NCI-H1048 (cell line): ENCODE results near the gene DNAJB4.
A peak's percentile ranks its signal among the peaks of the same experiment; 100 is the strongest.
"Not testable (repeated sequence)": the region's sequence is repeated elsewhere in the genome, so short reads cannot be mapped to it uniquely, and the experiment has no call there.

Experiments used
- DNase-seq: peaks from one replicate; lab custom pipeline; 2025; lab: John Stamatoyannopoulos, UW

Gene DNAJB4

DNA sequence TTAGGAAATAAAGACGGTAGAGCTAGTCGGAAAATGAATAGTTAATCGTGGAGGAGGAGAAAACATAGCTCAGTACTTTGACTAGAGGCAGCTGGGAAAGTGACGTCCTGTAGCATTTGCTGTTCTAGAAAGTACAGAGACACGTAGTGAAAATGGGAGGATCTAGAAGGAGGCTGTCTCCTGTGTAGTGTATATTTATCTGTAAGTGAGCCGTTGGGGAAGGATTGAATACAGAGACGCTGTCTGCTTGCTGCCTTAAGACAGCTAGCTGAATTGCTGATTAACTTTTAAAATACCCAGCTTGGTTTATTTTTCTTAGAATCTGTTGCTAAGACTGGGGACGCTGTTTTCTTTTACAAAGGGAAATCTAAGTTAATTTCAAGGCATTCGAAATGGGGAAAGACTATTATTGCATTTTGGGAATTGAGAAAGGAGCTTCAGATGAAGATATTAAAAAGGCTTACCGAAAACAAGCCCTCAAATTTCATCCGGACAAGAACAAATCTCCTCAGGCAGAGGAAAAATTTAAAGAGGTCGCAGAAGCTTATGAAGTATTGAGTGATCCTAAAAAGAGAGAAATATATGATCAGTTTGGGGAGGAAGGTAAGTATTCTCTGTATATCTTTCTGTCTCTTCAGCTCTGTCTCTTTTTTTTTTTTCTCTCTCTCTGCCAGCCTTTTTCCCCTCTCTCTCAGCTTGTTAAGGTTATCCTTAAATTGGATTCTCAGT lies at the start of gene DNAJB4:
Gene DNAJB4 (plus strand): TSS at position 221 of the 729 bp plus-strand sequence. CDS start 172 bp downstream, at position 393.
- DNase-seq: peak; percentile 78

- DNase-seq: no peak
These were observed 49.0 kb upstream of the DNAJB4 start for GRCh38 chr1:77955709-77956108.

- DNase-seq: no peak
These were observed 48.3 kb upstream of the DNAJB4 start for GRCh38 chr1:77956464-77956863.

GRCh38 chr1:77958391-77958790 lies 46.3 kb upstream of the DNAJB4 start:
- DNase-seq: no peak

- DNase-seq: no peak
These were observed 45.9 kb upstream of the DNAJB4 start for GRCh38 chr1:77958850-77959249.

GRCh38 chr1:77961392-77961791 lies 43.3 kb upstream of the DNAJB4 start:
- DNase-seq: no peak

DNA sequence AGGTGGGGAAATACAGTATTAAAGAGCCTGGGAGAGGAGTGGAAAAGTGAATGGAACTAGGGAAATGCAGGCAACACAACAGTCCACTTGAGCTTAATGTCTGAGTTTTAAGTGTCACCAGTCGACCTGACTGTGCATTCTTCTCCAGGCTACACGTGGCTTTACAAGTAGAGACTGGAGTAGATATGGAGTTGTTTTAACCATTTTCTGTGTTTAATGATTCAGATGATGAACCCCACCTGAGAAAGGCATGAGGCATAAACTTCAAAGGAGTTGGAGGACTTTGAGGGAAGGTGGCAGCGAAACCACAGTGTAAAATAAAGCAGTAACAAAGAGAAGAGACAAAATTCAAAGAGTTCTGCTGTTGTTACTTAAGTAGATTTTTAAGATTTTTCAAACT lies 38.4 kb upstream of the DNAJB4 start:
- no peak for DNase-seq

- no peak for DNase-seq
These were observed 34.5 kb upstream of the DNAJB4 start for GRCh38 chr1:77970192-77970591.

DNA sequence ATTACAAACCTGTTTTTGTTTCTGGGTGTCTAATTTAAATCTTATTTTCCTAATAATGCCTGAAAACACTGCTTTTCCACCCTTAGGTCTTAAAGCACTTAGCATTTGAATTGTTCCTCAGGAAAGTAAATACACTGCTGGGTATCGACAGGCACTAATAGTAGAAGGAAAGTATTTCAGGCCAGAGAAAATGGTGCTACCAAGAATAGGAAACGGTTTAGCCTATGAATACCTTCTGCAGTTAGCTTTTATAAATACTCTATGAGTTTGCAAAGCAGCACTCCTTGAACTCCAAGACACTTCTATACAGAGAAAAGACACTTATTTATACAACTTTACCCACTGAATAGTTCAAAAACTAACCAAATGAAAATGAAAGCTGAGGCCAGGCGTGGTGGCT lies 32.7 kb upstream of the DNAJB4 start:
- no peak for DNase-seq

GRCh38 chr1:77975386-77975785 lies 29.4 kb upstream of the DNAJB4 start:
- no peak for DNase-seq

- no peak for DNase-seq
These were observed 28.8 kb upstream of the DNAJB4 start for GRCh38 chr1:77975907-77976306.

DNA sequence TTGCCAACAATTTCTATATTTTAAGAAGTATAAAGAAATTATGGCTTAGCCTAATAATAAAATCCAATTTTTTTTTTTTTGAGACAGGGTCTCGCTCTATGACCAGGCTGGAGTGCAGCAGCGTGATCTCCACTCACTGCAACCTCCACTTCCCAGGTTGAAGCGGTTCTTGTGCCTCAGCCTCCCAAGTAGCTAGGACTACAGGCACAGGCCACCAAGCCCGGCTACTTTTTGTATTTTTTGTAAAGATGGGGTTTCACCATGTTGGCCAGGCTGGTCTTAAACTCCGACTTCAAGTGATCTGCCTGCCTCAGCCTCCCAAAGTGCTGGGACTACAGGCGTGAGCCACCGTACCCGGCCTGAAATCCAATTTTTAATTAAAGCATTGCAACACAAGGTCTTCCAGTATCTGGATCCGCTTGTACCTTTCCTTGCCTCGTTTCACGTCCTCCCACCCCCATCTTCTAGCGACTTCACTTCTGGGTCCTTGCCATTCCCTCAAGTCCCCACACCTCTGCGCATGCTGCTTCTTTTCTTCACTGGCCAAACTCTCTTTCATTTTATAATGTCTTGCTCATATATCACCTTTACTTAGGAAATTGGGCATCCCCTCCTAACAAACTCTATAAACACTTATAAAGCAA lies 28.2 kb upstream of the DNAJB4 start:
- DNase-seq: no peak

- DNase-seq: no peak
These were observed 26.8 kb upstream of the DNAJB4 start for GRCh38 chr1:77977989-77978292.

GRCh38 chr1:77978293-77978968 lies 26.3 kb upstream of the DNAJB4 start:
- peak; percentile 90 for DNase-seq

DNA sequence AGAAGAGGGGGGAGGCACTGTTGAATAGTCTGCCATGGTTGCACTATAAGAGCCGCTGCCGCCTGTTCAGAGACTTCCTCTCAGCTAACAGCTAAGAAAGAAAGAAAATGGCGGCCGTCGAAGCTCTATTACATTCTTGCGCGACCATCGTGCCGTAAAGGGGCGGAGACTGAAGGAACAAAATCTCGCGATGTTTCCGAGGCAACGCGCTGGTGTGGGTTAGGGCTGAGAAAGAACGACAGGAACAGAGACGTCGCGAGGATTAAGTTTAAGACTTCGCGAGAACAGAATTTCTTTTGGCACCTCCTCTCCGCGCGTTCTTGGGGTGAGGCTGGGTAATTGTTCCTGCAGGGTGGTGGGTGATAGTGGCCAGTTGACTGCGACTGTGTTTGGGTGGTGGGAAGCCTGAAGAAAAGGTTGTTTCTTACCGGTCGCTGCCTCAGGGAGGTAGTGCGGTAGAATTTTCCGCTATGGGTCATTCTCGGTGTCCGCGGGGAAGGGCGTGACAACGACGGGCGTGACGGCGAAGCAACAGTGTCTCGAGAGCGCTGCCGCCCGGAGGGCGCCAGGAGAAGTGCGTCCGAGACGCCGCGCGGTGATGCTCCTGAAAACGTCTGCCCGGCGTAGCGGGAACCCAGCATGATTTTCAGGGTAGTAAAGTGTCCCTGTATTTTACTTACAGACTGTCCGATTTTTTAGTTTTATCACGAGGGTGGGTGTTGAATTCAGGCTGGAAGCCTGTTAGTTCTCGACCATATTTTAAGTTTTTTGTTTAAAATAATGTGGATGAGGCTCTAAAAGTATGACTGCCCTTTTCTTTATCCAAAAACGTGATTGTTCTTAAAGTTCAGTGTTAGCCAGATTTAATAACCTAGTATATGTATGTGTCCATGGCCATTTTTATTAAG lies 25.5 kb upstream of the DNAJB4 start, which contains the start of gene FUBP1:
Gene FUBP1 (minus strand): TSS at position 104 of the 908 bp plus-strand sequence. CDS start 68 bp downstream, at position 36.
- DNase-seq: peak; percentile 94

- DNase-seq: not testable (repeated sequence)
These were observed 21.3 kb upstream of the DNAJB4 start for GRCh38 chr1:77983352-77983996.

DNA sequence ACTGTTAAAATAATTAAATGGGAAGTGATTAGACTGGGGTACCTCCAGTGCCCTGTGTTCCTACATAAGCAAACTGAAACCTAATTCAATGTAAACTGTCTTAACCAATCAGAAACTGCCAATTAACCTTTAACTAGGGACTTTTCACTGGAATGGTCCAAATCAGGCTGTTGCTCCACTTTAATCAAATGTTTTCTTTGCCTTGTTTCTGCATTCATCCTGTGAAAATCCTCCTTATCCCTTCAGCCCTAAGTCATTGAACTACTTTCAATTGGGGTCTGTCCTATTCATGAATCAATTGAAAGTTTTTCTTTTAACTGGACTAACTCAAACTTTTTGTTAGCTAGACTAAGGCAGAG lies 20.8 kb upstream of the DNAJB4 start:
- DNase-seq: no peak

- no peak for DNase-seq
These were observed 20.1 kb upstream of the DNAJB4 start for GRCh38 chr1:77984629-77985028.

- no peak for DNase-seq
These were observed 17.9 kb upstream of the DNAJB4 start for GRCh38 chr1:77986810-77987209.

DNA sequence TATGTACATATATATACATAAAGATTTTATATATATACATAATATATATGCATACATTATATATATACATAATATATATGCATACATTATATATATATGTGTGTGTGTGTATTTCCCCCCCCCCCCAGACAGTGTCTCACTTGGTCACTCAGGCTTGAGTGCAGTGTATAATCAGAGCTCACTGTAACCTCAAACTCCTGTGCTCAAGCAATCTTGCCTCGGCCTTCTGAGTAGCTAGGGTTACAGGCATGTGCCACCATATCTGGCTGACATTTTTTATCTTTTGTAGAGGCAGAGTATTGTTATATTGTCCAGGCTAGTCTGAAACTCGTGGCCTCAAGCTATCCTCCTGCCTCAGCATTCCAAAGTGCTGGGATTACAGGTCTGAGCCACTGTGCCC lies 16.8 kb upstream of the DNAJB4 start:
- no peak for DNase-seq

GRCh38 chr1:77989744-77990143 lies 15.0 kb upstream of the DNAJB4 start:
- no peak for DNase-seq
